ENCODE data around the gene PDYN.

The PDYN gene

DNA sequence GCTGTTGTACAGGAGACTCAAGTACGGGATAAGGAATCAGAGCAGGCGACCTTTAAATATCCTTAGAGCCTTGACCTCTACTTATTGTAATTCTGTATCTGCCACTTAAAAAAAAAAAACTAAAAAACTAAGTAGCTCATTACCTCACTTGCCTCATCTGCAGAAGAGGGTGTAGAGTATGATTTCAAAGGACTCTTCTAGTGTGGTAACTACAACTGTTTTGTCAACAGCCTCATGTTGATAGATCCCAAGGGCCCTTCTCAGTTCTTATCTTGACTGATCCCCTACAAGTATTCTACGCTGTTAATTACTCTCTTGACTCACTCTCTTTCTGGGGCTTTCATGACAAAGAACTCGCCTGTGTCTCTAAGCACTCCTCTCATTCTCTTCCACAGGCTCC, 16.7 kb upstream of the PDYN start:
- H3K4me2 ChIP-seq (ENCODE audit: low read length), result no peak overlapping the region
- H3K27me3 ChIP-seq (ENCODE audit: control insufficient read depth, low read length), result no peaks in the 10 kb centered on the region; the same call in 1 of the 2 replicates
- H4K20me1 ChIP-seq (ENCODE audit: control insufficient read depth, insufficient read depth, low read depth, low read length), result no peaks in the 10 kb centered on the region

DNA sequence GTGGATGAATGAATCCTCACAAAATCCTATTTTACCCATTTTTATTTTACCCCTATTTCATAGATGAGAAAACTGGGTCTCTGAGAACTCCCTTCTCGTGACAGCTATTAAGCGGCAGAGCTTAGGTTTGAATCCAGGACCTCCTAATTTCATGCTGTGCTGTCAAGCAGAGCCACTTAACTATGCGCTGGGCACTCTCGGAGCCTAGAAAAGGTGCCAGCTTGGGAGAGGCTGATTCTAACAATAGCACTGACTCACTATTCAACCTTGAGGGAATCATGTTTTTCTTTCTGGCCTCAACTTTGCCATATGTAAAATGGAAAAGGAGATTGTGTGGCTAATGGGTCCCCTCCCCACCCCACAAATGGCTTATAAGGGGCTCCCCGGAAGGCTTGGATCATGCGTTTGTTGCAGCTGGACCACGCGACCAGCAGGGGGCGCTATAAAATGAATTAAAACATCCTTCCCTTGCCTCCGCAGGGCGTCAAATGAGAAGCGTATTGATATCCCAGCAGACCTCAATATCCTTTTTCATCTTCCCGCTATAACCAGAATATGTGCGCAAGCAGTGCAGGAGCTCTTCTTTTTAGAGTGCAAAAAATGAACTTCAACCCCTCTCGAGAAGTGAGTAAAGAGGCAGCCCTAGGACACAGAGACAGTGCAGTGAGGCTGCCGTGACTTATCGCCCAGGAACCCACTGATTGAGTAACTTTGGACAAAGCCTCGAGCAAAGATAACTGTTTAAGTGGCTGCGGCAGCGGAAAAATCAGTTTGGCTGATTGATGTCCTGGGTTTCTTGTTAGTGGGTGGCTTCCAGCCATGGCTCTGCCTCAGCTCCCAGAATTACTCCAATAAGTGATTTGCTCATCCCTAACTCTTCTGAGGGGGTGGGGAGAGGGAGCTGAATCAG, 12.8 kb upstream of the PDYN start:
- H3K4me3 ChIP-seq (ENCODE audit: low read length), result no peak overlapping the region

More for the DNA sequence above, 16.7 kb upstream of the PDYN start:
- no peaks in the 10 kb centered on the region for H3K4me1 ChIP-seq (ENCODE audit: control insufficient read depth, low read length)
- no peak overlapping the region for H3K4me3 ChIP-seq (ENCODE audit: low read length)
- H3K9me3 ChIP-seq (ENCODE audit: control insufficient read depth, insufficient read depth, low read length), result no peaks in the 10 kb centered on the region
- TF ChIP-seq, protein P1, sequence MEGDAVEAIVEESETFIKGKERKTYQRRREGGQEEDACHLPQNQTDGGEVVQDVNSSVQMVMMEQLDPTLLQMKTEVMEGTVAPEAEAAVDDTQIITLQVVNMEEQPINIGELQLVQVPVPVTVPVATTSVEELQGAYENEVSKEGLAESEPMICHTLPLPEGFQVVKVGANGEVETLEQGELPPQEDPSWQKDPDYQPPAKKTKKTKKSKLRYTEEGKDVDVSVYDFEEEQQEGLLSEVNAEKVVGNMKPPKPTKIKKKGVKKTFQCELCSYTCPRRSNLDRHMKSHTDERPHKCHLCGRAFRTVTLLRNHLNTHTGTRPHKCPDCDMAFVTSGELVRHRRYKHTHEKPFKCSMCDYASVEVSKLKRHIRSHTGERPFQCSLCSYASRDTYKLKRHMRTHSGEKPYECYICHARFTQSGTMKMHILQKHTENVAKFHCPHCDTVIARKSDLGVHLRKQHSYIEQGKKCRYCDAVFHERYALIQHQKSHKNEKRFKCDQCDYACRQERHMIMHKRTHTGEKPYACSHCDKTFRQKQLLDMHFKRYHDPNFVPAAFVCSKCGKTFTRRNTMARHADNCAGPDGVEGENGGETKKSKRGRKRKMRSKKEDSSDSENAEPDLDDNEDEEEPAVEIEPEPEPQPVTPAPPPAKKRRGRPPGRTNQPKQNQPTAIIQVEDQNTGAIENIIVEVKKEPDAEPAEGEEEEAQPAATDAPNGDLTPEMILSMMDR (IDR thresholded peaks at IDR 0.05; ENCODE audit: low read depth, low read length, poor library complexity, severe bottlenecking), result no peak
- TF ChIP-seq EZH2phosphoT487 (IDR thresholded peaks at IDR 0.05; ENCODE audit: borderline replicate concordance, low read length), result no peak
- no peaks in the 10 kb centered on the region for H3K36me3 ChIP-seq (ENCODE audit: control insufficient read depth, low read length)
- H3F3A ChIP-seq (ENCODE audit: control insufficient read depth, insufficient read depth), result no peaks in the 10 kb centered on the region
- no peaks in the 10 kb centered on the region for H3K9me2 ChIP-seq (replicated peaks; ENCODE audit: control insufficient read depth, low read length)
- H3K79me2 ChIP-seq (ENCODE audit: control insufficient read depth, low read length), result no peaks in the 10 kb centered on the region
- no peak overlapping the region for H3K27ac ChIP-seq (ENCODE audit: low read depth, low read length)

DNA sequence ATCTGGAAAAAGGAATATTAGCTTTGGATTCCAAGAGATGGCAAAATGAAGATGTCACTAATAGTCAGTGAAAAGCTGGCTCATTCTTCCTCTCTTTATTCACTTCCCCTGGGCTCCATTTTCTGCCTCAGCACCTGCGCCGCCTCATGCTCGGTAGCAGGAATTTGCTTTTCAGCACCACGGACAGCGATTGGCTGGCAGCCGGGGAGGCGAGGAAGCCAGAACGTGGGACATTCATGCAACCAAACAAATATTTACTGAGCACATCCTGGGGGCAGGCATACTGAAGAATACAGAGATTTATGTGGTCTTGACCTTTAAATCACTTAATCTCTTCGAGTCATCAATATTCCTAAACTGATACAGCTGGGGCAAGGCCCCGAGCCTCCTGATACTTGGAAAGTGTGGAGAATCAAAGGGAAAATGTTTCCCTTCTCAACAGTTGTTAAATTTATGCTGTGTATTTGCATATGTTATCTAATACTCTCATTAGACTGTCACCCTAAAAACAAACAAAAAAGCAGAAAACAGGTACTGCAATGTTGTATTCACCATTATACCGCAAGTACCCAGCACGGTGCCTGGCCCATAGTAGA, 12.1 kb upstream of the PDYN start:
- H3K9me3 ChIP-seq (ENCODE audit: control insufficient read depth, insufficient read depth, low read length), result no peaks in the 10 kb centered on the region
- TF ChIP-seq, protein P1 (IDR thresholded peaks at IDR 0.05; ENCODE audit: low read depth, low read length, poor library complexity, severe bottlenecking), result no peak
- no peak for TF ChIP-seq EZH2phosphoT487 (IDR thresholded peaks at IDR 0.05; ENCODE audit: borderline replicate concordance, low read length)

More for the DNA sequence above, 12.8 kb upstream of the PDYN start:
- H3K4me1 ChIP-seq (ENCODE audit: control insufficient read depth, low read length), result no peaks in the 10 kb centered on the region
- H3K27me3 ChIP-seq (ENCODE audit: control insufficient read depth, low read length), result no peaks in the 10 kb centered on the region; the same call in none of the 2 replicates
- H3K79me2 ChIP-seq (ENCODE audit: control insufficient read depth, low read length), result no peaks in the 10 kb centered on the region
- H4K20me1 ChIP-seq (ENCODE audit: control insufficient read depth, insufficient read depth, low read depth, low read length), result no peaks in the 10 kb centered on the region
- H3K9me2 ChIP-seq (replicated peaks; ENCODE audit: control insufficient read depth, low read length), result no peaks in the 10 kb centered on the region
- H3K9me3 ChIP-seq (ENCODE audit: control insufficient read depth, insufficient read depth, low read length), result no peaks in the 10 kb centered on the region
- no peak overlapping the region for H3K27ac ChIP-seq (ENCODE audit: low read depth, low read length)
- H3K4me2 ChIP-seq (ENCODE audit: low read length), result no peak overlapping the region
- no peaks in the 10 kb centered on the region for H3K36me3 ChIP-seq (ENCODE audit: control insufficient read depth, low read length)
- no peaks in the 10 kb centered on the region for H3F3A ChIP-seq (ENCODE audit: control insufficient read depth, insufficient read depth)
- TF ChIP-seq, protein P1 (IDR thresholded peaks at IDR 0.05; ENCODE audit: low read depth, low read length, poor library complexity, severe bottlenecking), result peak; percentile 98
- TF ChIP-seq EZH2phosphoT487 (IDR thresholded peaks at IDR 0.05; ENCODE audit: borderline replicate concordance, low read length), result no peak

More for the DNA sequence above, 12.1 kb upstream of the PDYN start:
- Histone ChIP-seq H4K20me1 (ENCODE audit: control insufficient read depth, insufficient read depth, low read depth, low read length) (no peaks in the 10 kb centered on the region), H3K36me3 (ENCODE audit: control insufficient read depth, low read length) (no peaks in the 10 kb centered on the region), H3K9me2 (replicated peaks; ENCODE audit: control insufficient read depth, low read length) (no peaks in the 10 kb centered on the region), H3F3A (ENCODE audit: control insufficient read depth, insufficient read depth) (no peaks in the 10 kb centered on the region), H3K4me3 (ENCODE audit: low read length) (no peak overlapping the region), H3K79me2 (ENCODE audit: control insufficient read depth, low read length) (no peaks in the 10 kb centered on the region), H3K27me3 (ENCODE audit: control insufficient read depth, low read length) (no peaks in the 10 kb centered on the region; the same call in none of the 2 replicates), H3K4me1 (ENCODE audit: control insufficient read depth, low read length) (no peaks in the 10 kb centered on the region), H3K4me2 (ENCODE audit: low read length) (no peak overlapping the region), H3K27ac (ENCODE audit: low read depth, low read length) (no peak overlapping the region)
